HG02973 (cell line): Measurements from ENCODE around the gene PCDHA5.

ENCODE experiments used
- ATAC-seq: cut with Tn5 transposase; IDR thresholded peaks from one replicate; pipeline ENCODE4 v1.9.1; 2021; ENCODE audit warnings: moderate library complexity; ENCODE audit not compliant: unreplicated experiment

PCDHA5 gene

DNA sequence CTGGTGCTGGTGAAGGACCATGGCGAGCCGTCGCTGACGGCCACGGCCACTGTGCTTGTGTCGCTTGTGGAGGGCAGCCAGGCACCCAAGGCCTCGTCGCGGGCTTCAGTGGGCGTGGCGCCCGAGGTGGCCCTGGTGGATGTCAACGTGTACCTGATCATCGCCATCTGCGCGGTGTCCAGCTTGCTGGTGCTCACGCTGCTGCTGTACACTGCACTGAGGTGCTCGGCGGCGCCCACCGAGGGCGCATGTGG is 36.5 kb downstream of the PCDHA5 start:
- ATAC-seq = no peak

DNA sequence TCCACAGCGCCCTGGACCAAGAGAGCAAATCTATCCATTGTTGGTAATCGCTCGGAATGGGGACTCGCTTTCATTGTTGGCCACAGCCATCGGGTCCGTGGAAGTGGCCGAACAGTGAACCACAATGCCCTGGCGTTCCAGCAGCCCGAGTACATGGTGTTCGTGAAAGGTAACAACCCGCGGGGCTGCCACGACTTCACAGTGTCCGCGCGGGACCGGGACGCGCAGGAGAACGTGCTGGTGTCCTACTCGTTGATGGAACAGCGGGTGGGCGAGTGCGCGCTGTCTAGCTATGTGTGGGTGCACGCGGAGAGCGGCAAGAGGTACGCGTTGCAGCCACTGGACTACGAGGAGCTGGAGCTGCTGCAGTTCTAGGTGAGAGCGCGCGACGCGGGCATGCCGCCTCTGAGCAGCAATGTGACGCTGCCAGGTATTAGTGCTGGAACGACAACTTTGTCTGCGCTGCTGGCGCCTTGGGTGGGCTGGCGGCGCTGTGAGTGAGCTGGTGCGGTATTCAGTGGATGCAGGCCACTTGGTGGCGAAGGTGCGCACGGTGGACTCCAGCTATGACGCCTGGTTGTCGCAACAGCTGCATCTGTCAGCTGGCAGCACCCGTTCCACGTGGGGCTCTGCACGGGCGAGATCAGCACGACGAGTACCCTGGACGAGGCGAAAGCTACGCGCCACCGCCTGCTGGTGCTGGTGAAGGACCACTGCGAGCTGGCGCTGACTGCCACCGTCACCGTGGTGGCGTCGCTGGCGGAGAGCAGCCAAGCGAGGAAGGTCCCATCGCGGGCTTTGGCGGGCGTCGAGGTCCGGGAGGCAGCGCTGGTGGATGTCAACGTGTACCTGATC is 41.3 kb downstream of the PCDHA5 start:
- ATAC-seq = no peak

DNA sequence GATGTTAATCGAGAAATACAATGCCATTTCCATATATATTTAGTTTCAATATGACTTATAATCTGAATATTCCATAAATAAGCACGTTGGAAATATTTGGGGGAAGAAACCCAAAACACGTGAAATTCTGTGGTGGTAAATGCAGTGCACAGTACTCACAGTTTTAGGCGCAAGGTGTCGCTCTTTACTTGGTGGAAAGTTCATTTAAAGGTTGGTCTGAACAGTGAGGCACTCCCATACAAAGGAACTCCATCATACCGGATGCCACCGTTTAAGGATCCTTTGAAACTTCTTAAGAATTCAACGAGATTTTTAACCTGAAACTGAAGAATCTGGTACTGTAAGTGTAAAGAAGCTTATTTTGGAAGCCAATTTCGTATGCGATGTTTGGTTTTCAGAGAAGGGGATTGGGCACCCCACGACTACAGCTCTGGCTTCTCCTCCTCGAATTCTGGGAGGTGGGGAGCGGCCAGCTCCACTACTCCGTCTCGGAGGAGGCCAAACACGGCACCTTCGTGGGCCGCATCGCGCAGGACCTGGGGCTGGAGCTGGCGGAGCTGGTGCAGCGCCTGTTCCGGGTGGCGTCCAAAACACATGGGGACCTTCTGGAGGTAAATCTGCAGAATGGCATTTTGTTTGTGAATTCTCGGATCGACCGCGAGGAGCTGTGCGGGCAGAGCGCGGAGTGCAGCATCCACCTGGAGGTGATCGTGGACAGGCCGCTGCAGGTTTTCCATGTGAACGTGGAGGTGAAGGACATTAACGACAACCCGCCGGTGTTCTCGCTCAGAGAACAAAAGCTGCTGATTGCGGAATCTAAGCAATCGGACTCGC is 47.5 kb downstream of the PCDHA5 start, which contains the start of gene PCDHA11:
TSS of gene PCDHA11 (plus strand) at position 237 of the 834 bp plus-strand sequence. CDS start at position 384, 147 bp downstream.
- no peak for ATAC-seq

DNA sequence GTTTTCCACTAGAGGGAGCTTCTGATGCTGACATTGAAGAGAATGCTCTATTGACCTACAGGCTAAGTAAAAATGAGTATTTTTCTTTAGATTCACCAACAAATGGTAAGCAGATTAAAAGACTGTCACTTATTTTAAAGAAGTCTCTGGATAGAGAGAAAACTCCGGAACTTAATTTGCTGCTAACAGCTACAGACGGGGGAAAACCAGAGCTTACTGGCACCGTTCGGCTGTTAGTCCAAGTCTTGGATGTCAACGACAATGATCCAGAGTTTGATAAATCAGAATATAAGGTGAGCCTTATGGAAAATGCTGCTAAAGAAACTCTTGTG is 48.1 kb downstream of the PCDHA5 start:
- no peak for ATAC-seq

DNA sequence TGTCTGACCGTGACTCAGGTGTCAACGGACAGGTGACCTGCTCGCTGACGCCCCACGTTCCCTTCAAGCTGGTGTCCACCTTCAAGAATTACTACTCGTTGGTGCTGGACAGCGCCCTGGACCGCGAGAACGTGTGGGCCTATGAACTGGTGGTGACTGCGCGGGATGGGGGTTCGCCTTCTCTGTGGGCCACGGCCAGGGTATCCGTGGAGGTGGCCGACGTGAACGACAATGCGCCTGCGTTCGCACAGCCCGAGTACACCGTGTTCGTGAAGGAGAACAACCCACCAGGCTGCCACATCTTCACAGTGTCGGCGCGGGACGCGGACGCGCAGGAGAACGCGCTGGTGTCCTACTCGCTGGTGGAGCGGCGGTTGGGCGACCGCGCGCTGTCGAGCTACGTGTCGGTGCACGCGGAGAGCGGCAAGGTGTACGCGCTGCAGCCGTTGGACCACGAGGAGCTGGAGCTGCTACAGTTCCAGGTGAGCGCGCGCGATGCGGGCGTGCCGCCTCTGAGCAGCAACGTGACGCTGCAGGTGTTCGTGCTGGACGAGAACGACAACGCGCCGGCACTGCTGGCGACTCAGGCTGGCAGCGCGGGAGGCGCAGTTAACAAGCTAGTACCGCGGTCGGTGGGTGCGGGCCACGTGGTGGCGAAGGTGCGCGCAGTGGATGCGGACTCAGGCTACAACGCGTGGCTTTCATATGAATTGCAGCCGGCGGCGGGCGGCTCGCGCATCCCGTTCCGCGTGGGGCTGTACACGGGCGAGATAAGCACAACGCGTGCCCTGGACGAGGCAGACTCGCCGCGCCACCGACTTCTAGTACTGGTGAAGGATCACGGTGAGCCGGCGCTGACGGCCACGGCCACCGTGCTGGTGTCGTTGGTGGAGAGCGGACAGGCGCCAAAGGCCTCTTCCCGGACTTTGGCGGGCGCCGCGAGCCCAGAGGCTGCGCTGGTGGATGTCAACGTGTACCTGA is 49.1 kb downstream of the PCDHA5 start:
- no peak for ATAC-seq
